Thoracic aorta (tissue), 2 donors: Measurements from ENCODE around the gene FGD4. TPM values are rescaled to one million over a fixed set of nuclear protein-coding genes. Genes with fewer than 3 reads are reported as not detected.

ENCODE experiments used
- ATAC-seq: fragments of 150-250 bp; one replicate; pipeline ENCODE4 v1.8.0; 2017; ENCODE audit warnings: low read depth; ENCODE audit not compliant: insufficient number of reproducible peaks, low FRiP score
- DNase-seq: peaks from one replicate; pipeline ENCODE4 v3.0.0-alpha.2; 2020; ENCODE audit warnings: low spot score
- H3K27ac ChIP-seq, 2 donors: fragments of 200-600 bp; sonication (generic); 1 replicate in 1 of 2; 2 replicates in 1 of 2; pipeline ENCODE4 v1.5.1; 2016; ENCODE audit warnings: mild to moderate bottlenecking in 2 of 2, moderate library complexity in 2 of 2
- H3K27me3 ChIP-seq: fragments of 200-600 bp; sonication (generic); replicated peaks from 2 replicates; pipeline ENCODE4 v1.6.0; 2016; ENCODE audit warnings: mild to moderate bottlenecking; ENCODE audit not compliant: insufficient read depth
- H3K36me3 ChIP-seq: fragments of 200-600 bp; sonication (generic); one replicate; pipeline ENCODE4 v1.5.1; 2016
- H3K4me1 ChIP-seq, 2 donors: fragments of 200-600 bp; sonication (generic); 1 replicate in 1 of 2; 2 replicates in 1 of 2; pipeline versions ENCODE4 v1.5.1 to v1.6.0; 2016; ENCODE audit warnings: low read depth in 2 of 2, mild to moderate bottlenecking in 1 of 2; ENCODE audit not compliant: control insufficient read depth in 1 of 2
- H3K4me3 ChIP-seq: fragments of 200-600 bp; sonication (generic); 2 replicates; pipeline ENCODE4 v1.5.1; 2016; ENCODE audit warnings: mild to moderate bottlenecking
- H3K9me3 ChIP-seq: fragments of 200-600 bp; sonication (generic); 2 replicates; pipeline ENCODE4 v1.5.1; 2016
- CTCF ChIP-seq: fragments of 200-600 bp; sonication (generic); IDR thresholded peaks from one replicate; pipeline ENCODE4 v1.5.1; 2019; ENCODE audit warnings: antibody characterized with exemption
- total RNA-seq, 2 donors: library from RNA; depleted of rRNA; stranded (reverse); fragments of >200 nt; gene quantifications; one replicate each; pipeline versions ENCODE4 v1.1.0 to v1.2.3, GENCODE V29; 2016

Gene FGD4
- total RNA-seq, 2 donors from 2014 or later, result 52.7 to 61.6 TPM

GRCh38 chr12:32450768-32451167 lies 51.4 kb downstream of the FGD4 start:
- H3K27ac ChIP-seq, result no peak overlapping the region
- ATAC-seq, result no peak

GRCh38 chr12:32451816-32452215 lies 52.5 kb downstream of the FGD4 start:
- DNase-seq (no peak), ATAC-seq (no peak)
- Histone ChIP-seq H3K27ac (no peak overlapping the region), H3K27me3 (no peaks in the 10 kb centered on the region), H3K4me3 (no peak overlapping the region), H3K36me3 (no peaks in the 10 kb centered on the region), H3K9me3 (no peaks in the 10 kb centered on the region), H3K4me1 (peaks cover 10 to 18% of the 10 kb centered on the region in 2 donors)
- no peak for TF ChIP-seq CTCF

More at GRCh38 chr12:32450768-32451167, 51.4 kb downstream of the FGD4 start:
- H3K9me3 ChIP-seq, result no peaks in the 10 kb centered on the region
- peaks cover 0 to 8% of the 10 kb centered on the region in 2 donors for H3K4me1 ChIP-seq
- H3K36me3 ChIP-seq, result no peaks in the 10 kb centered on the region
- no peak overlapping the region for H3K4me3 ChIP-seq
- no peak for TF ChIP-seq CTCF
- no peaks in the 10 kb centered on the region for H3K27me3 ChIP-seq
- no peak for DNase-seq

GRCh38 chr12:32454075-32454474 lies 54.7 kb downstream of the FGD4 start:
- Histone ChIP-seq H3K27ac (no peak overlapping the region), H3K9me3 (no peaks in the 10 kb centered on the region), H3K4me1 (peaks cover 22 to 25% of the 10 kb centered on the region in 2 donors), H3K27me3 (no peaks in the 10 kb centered on the region), H3K4me3 (no peak overlapping the region), H3K36me3 (no peaks in the 10 kb centered on the region)
- DNase-seq (no peak), ATAC-seq (no peak)
- TF ChIP-seq CTCF, result no peak

- TF ChIP-seq CTCF, result no peak
- H3K27ac ChIP-seq, result no peak overlapping the region
- peaks cover 22 to 25% of the 10 kb centered on the region in 2 donors for H3K4me1 ChIP-seq
- ATAC-seq (no peak), DNase-seq (no peak)
- no peaks in the 10 kb centered on the region for H3K27me3 ChIP-seq
- H3K4me3 ChIP-seq, result no peak overlapping the region
- no peaks in the 10 kb centered on the region for H3K36me3 ChIP-seq
- H3K9me3 ChIP-seq, result no peaks in the 10 kb centered on the region
Observed at GRCh38 chr12:32454866-32455265, 55.5 kb downstream of the FGD4 start.

GRCh38 chr12:32455607-32456071 lies 56.3 kb downstream of the FGD4 start:
- ATAC-seq, result no peak
- Histone ChIP-seq H3K27me3 (no peaks in the 10 kb centered on the region), H3K4me3 (peak overlapping the region; percentile 70), H3K4me1 (peaks cover 22 to 25% of the 10 kb centered on the region in 2 donors), H3K36me3 (no peaks in the 10 kb centered on the region), H3K27ac (peak overlapping the region; percentile 17 to 42), H3K9me3 (no peaks in the 10 kb centered on the region)
- no peak for DNase-seq
- TF ChIP-seq CTCF, result peak; percentile 56
